H1 (cell line): Measurements from ENCODE around the gene RASSF10. TPM values are rescaled to one million over a fixed set of nuclear protein-coding genes. Genes with fewer than 3 reads are reported as not detected.

ENCODE experiments used
- CTCF ChIA-PET: fragments of 300-600 bp; sonication (Branson Sonifier 250); formaldehyde crosslinking; loops from one replicate; lab custom pipeline; 2021; ENCODE audit not compliant: partially characterized antibody; lab: Charles Lee
- POLR2A ChIA-PET: fragments of 300-600 bp; sonication (Branson Sonifier 250); formaldehyde crosslinking; loops from one replicate; lab custom pipeline; 2021; ENCODE audit warnings: inconsistent platforms; ENCODE audit not compliant: partially characterized antibody; lab: Charles Lee
- DNase-seq, 2 experiments: peaks; one replicate each; pipeline versions ENCODE4 v3.0.0 to v3.0.0-alpha.2; 2010 to 2022; ENCODE audit warnings: low spot score in 2 of 2, low read depth in 1 of 2, mixed read lengths in 1 of 2
- FAIRE-seq: peaks from 2 replicates; lab custom pipeline; 2011; peaks lifted over from hg19 to GRCh38; lab: Jason Lieb, UNC
- H2AFZ ChIP-seq: 2 replicates; pipeline ENCODE4 v1.8.1; 2012; ENCODE audit warnings: low read length, inconsistent platforms
- H2AK5ac ChIP-seq: 2 replicates; pipeline ENCODE4 v1.6.1; 2013; ENCODE audit warnings: low read depth, low read length
- H2BK120ac ChIP-seq: replicated peaks from 2 replicates; pipeline ENCODE3; 2013; ENCODE audit warnings: low read depth, low read length, inconsistent platforms
- H2BK12ac ChIP-seq: 2 replicates; pipeline ENCODE4 v1.6.1; 2013; ENCODE audit warnings: low read depth, low read length
- H2BK15ac ChIP-seq: 2 replicates; pipeline ENCODE4 v1.6.1; 2013; ENCODE audit warnings: low read length
- H2BK20ac ChIP-seq: 2 replicates; pipeline ENCODE4 v1.6.1; 2013; ENCODE audit warnings: low read length
- H2BK5ac ChIP-seq: 2 replicates; pipeline ENCODE4 v1.6.1; 2013; ENCODE audit warnings: low read depth, low read length
- H3K14ac ChIP-seq: 2 replicates; pipeline ENCODE4 v1.6.1; 2013; ENCODE audit warnings: inconsistent platforms; ENCODE audit not compliant: insufficient read length
- H3K18ac ChIP-seq: 2 replicates; pipeline ENCODE4 v1.6.1; 2013; ENCODE audit warnings: low read length; ENCODE audit errors: extremely low read depth
- H3K23ac ChIP-seq: 2 replicates; pipeline ENCODE4 v1.6.1; 2013; ENCODE audit warnings: inconsistent platforms; ENCODE audit not compliant: insufficient read length
- H3K23me2 ChIP-seq: 2 replicates; pipeline ENCODE4 v1.6.1; 2013; ENCODE audit warnings: low read depth, low read length
- H3K27ac ChIP-seq: 2 replicates; pipeline ENCODE4 v1.6.1; 2011; ENCODE audit warnings: low read depth, low read length, inconsistent platforms
- H3K27me3 ChIP-seq, 4 experiments: replicated peaks in 1 of 4; 1 replicate in 1 of 4; 2 replicates in 3 of 4; pipeline versions ENCODE4 v1.6.1 to v1.8.1; 2011 to 2013; ENCODE audit warnings: low read length in 3 of 4, mild to moderate bottlenecking in 3 of 4, inconsistent platforms in 2 of 4, mixed read lengths in 2 of 4, moderate library complexity in 1 of 4; ENCODE audit not compliant: control insufficient read depth in 3 of 4, insufficient read depth in 3 of 4; ENCODE audit errors: extremely low read depth in 1 of 4
- H3K36me3 ChIP-seq, 4 experiments: 2 replicates each; pipeline versions ENCODE4 v1.6.1 to v1.8.1; 2011 to 2013; ENCODE audit warnings: mild to moderate bottlenecking in 4 of 4, low read length in 3 of 4, moderate library complexity in 2 of 4, control low read depth in 1 of 4, inconsistent platforms in 1 of 4; ENCODE audit not compliant: insufficient read depth in 4 of 4, control insufficient read depth in 2 of 4
- H3K4ac ChIP-seq: replicated peaks from 2 replicates; pipeline ENCODE3; 2013; ENCODE audit warnings: low read length, low read depth, mixed read lengths, inconsistent platforms; ENCODE audit not compliant: insufficient read length
- H3K4me1 ChIP-seq, 4 experiments: replicated peaks in 1 of 4; 1 replicate in 1 of 4; 2 replicates in 3 of 4; pipeline versions ENCODE4 v1.6.1 to v1.8.1; 2011 to 2013; ENCODE audit warnings: low read length in 3 of 4, inconsistent platforms in 2 of 4, mixed read lengths in 1 of 4; ENCODE audit not compliant: insufficient read depth in 4 of 4, control insufficient read depth in 3 of 4
- H3K4me2 ChIP-seq, 2 experiments: 2 replicates each; pipeline versions ENCODE4 v1.6.1 to v1.8.1; 2011 to 2013; ENCODE audit warnings: low read depth in 2 of 2, low read length in 2 of 2, control low read depth in 1 of 2, inconsistent platforms in 1 of 2, mild to moderate bottlenecking in 1 of 2; ENCODE audit not compliant: insufficient read depth in 1 of 2
- H3K4me3 ChIP-seq, 4 experiments: fragments of 200-600, 300-600 bp in 1 of 4; sonication (generic), shearing (Covaris generic), sonication (Bioruptor Twin) in 1 of 4; 2 replicates each; pipeline versions ENCODE4 v1.5.1 to v1.8.1; 2011 to 2016; ENCODE audit warnings: low read length in 4 of 4, low read depth in 3 of 4, control low read depth in 2 of 4, inconsistent platforms in 2 of 4, mild to moderate bottlenecking in 2 of 4, mixed read lengths in 1 of 4, moderate library complexity in 1 of 4; ENCODE audit not compliant: insufficient read depth in 2 of 4; ENCODE audit errors: extremely low read depth in 1 of 4
- H3K56ac ChIP-seq: replicated peaks from 2 replicates; pipeline ENCODE3; 2013; ENCODE audit warnings: low read depth, mild to moderate bottlenecking, mixed read lengths, low read length, inconsistent platforms; ENCODE audit not compliant: insufficient read length
- H3K79me1 ChIP-seq: 2 replicates; pipeline ENCODE4 v1.6.1; 2013; ENCODE audit warnings: low read depth, low read length, control low read depth
- H3K79me2 ChIP-seq, 2 experiments: 2 replicates each; pipeline versions ENCODE4 v1.6.1 to v1.8.1; 2012 to 2013; ENCODE audit warnings: low read length in 2 of 2, mild to moderate bottlenecking in 2 of 2, inconsistent platforms in 1 of 2; ENCODE audit not compliant: insufficient read depth in 2 of 2, control insufficient read depth in 1 of 2
- H3K9ac ChIP-seq, 4 experiments: replicated peaks in 1 of 4; 1 replicate in 1 of 4; 2 replicates in 3 of 4; pipeline versions ENCODE4 v1.6.1 to v1.8.1; 2011 to 2013; ENCODE audit warnings: low read depth in 3 of 4, low read length in 3 of 4, control low read depth in 2 of 4, mild to moderate bottlenecking in 2 of 4, moderate library complexity in 2 of 4, inconsistent platforms in 1 of 4; ENCODE audit errors: extremely low read depth in 1 of 4
- H3K9me3 ChIP-seq, 2 experiments: 2 replicates each; pipeline versions ENCODE4 v1.6.1 to v1.8.1; 2012 to 2013; ENCODE audit warnings: mild to moderate bottlenecking in 2 of 2, moderate library complexity in 2 of 2, control low read depth in 1 of 2, inconsistent platforms in 1 of 2, low read depth in 1 of 2, low read length in 1 of 2, mixed read lengths in 1 of 2; ENCODE audit not compliant: insufficient read depth in 2 of 2
- H4K20me1 ChIP-seq, 2 experiments: replicated peaks in 1 of 2; 2 replicates each; pipeline versions ENCODE3 to v1.8.1; 2011 to 2013; ENCODE audit warnings: inconsistent platforms in 2 of 2, low read length in 2 of 2, mild to moderate bottlenecking in 1 of 2; ENCODE audit not compliant: insufficient read depth in 2 of 2, control insufficient read depth in 1 of 2
- H4K5ac ChIP-seq: 2 replicates; pipeline ENCODE4 v1.6.1; 2013; ENCODE audit warnings: low read length, low read depth, mixed read lengths, inconsistent platforms; ENCODE audit not compliant: insufficient read length
- H4K8ac ChIP-seq: 2 replicates; pipeline ENCODE4 v1.8.0; 2013; ENCODE audit warnings: mild to moderate bottlenecking, moderate library complexity, low read length, inconsistent platforms; ENCODE audit not compliant: insufficient read depth; ENCODE audit errors: extremely low read depth
- H4K91ac ChIP-seq: replicated peaks from 2 replicates; pipeline ENCODE3; 2013; ENCODE audit warnings: low read length, mixed read lengths, inconsistent platforms; ENCODE audit not compliant: insufficient read length
- CTCF ChIP-seq, 3 experiments: IDR thresholded peaks; 1 replicate in 2 of 3; 2 replicates in 1 of 3; pipeline versions ENCODE4 v1.5.1 to v1.6.1; 2011; ENCODE audit warnings: low read length in 3 of 3, mild to moderate bottlenecking in 3 of 3, inconsistent platforms in 2 of 3, low read depth in 1 of 3, moderate library complexity in 1 of 3; ENCODE audit not compliant: insufficient read depth in 1 of 3; ENCODE audit errors: control extremely low read depth in 1 of 3
- FOSL1 ChIP-seq: IDR thresholded peaks from 2 replicates; pipeline ENCODE4 v1.6.1; 2011; ENCODE audit warnings: mild to moderate bottlenecking, low read depth, low read length, moderate library complexity; ENCODE audit not compliant: insufficient read depth
- GTF2F1 ChIP-seq: IDR thresholded peaks from 2 replicates; pipeline ENCODE4 v1.6.1; 2012; ENCODE audit warnings: low read depth, low read length, improper control_type of control experiment, borderline replicate concordance
- KDM5A ChIP-seq: fragments of 200-600 bp; IDR thresholded peaks from 2 replicates; pipeline ENCODE4 v1.7.1; 2012; ENCODE audit warnings: mild to moderate bottlenecking, low read length, inconsistent platforms, mixed read lengths
- NANOG ChIP-seq: IDR thresholded peaks from 2 replicates; pipeline ENCODE4 v1.6.1; 2011; ENCODE audit warnings: low read length, low read depth, mild to moderate bottlenecking, inconsistent platforms; ENCODE audit not compliant: insufficient read depth, poor library complexity, severe bottlenecking
- PHF8 ChIP-seq: fragments of 200-600 bp; sonication (generic); conservative IDR thresholded peaks from 2 replicates; pipeline ENCODE4 v1.7.1; 2012; ENCODE audit warnings: low read depth, mild to moderate bottlenecking, inconsistent platforms, low read length, moderate library complexity
- RXRA ChIP-seq: IDR thresholded peaks from 2 replicates; pipeline ENCODE4 v1.6.1; 2011; ENCODE audit warnings: low read depth, mild to moderate bottlenecking, low read length, moderate library complexity; ENCODE audit not compliant: insufficient read depth
- WGBS, 2 experiments: shearing (Covaris generic) in 1 of 2; methylation state at CpG; one replicate each; pipeline versions ENCODE4 v1.1.6 to v1.1.7; 2013 to 2015; ENCODE audit warnings: low lambda C conversion rate in 2 of 2, mixed read lengths in 2 of 2, inconsistent platforms in 1 of 2, low coverage in 1 of 2, missing lambda C conversion rate in 1 of 2; ENCODE audit not compliant: insufficient replicate concordance in 2 of 2, insufficient coverage in 1 of 2, insufficient read length in 1 of 2; ENCODE audit errors: extremely low coverage in 1 of 2, missing lambda C conversion rate in 1 of 2; 5-methylcytosine and 5-hydroxymethylcytosine counted together
- polyA plus RNA-seq, 7 experiments: library from polyadenylated mRNA; depleted of rRNA in 3 of 7; stranded (reverse) in 5 of 7; unstranded in 2 of 7; fragments of >200 nt in 5 of 7; fragments of 200-250 nt in 2 of 7; gene quantifications; 1 replicate in 5 of 7; 2 replicates in 1 of 7; 4 replicates in 1 of 7; pipeline versions ENCODE4 v1.2.1 to v1.2.3, GENCODE V29; 2011 to 2013; ENCODE audit warnings: missing spikeins in 2 of 7, mixed read lengths in 2 of 7
- total RNA-seq: library from RNA; stranded (reverse); fragmentation: NEBNext Ultra II Directional; extraction: Animal tissue kit (Norgen Biotek cat#: 25700); gene quantifications from 2 replicates; pipeline ENCODE4 v1.2.1, GENCODE V29; 2021

Gene RASSF10
- total and polyA plus RNA-seq, 2 of the 8 experiments (the other 6 are each of a cell fraction or from before 2014, with no cell fraction given): 0.51 to 1.8 TPM

- WGBS, 2 experiments: 87% methylated on average over 3 of the region's 3 CpGs; no CpG with 5 or more reads in 1 of the 2 experiments
- no peaks in the 10 kb centered on the region for H3K79me2 ChIP-seq
- no peak for TF ChIP-seq NANOG
- TF ChIP-seq CTCF (IDR thresholded peaks at IDR 0.05; ENCODE audit: control extremely low read depth in 1 of 3, insufficient read depth in 1 of 3, low read depth in 1 of 3, low read length in 3 of 3): no peak
- TF ChIP-seq PHF8: no peak
- no peak for TF ChIP-seq FOSL1
- TF ChIP-seq GTF2F1: no peak
- no peak for TF ChIP-seq RXRA
- no peak for TF ChIP-seq KDM5A
These were observed 45.2 kb downstream of the RASSF10 start for GRCh38 chr11:13054278-13054677.

More at GRCh38 chr11:13054278-13054677, 45.2 kb downstream of the RASSF10 start:
- Histone ChIP-seq H3K18ac (no peak overlapping the region), H4K91ac (no peak overlapping the region), H3K9me3 (0 out of 4 replicates have a peak, but pooled peaks cover 0 to 2% of the 10 kb centered on the region in 2 experiments), H3K27me3 (no peaks in the 10 kb centered on the region), H3K4ac (no peak overlapping the region), H3K9ac (no peak overlapping the region), H3K27ac (no peak overlapping the region), H2AK5ac (no peak overlapping the region), H3K36me3 (no peaks in the 10 kb centered on the region; a peak in 1 of 8 replicates), H3K56ac (no peak overlapping the region), H3K4me3 (no peak overlapping the region), H4K8ac (no peak overlapping the region), H3K79me1 (no peaks in the 10 kb centered on the region), H2BK20ac (no peak overlapping the region), H2BK120ac (no peak overlapping the region), H2BK5ac (no peak overlapping the region), H3K23ac (no peak overlapping the region), H3K4me2 (no peak overlapping the region), H2BK12ac (no peak overlapping the region), H4K5ac (no peak overlapping the region), H4K20me1 (no peaks in the 10 kb centered on the region), H3K14ac (no peak overlapping the region), H2AFZ (no peak overlapping the region), H3K4me1 (peaks cover 0 to 3% (median 0%) of the 10 kb centered on the region in 4 experiments; a peak in 3 of 7 replicates), H2BK15ac (no peak overlapping the region), H3K23me2 (no peaks in the 10 kb centered on the region; the same call in 1 of the 2 replicates)
- no peak for FAIRE-seq
- DNase-seq: no peak
- ChIA-PET CTCF (interaction anchor here (1.1 kb wide), 1 partner anchor 12 kb away, joined by 3 read pairs; no protein-coding TSS in a partner anchor), POLR2A (no interaction called here)
